DND-41 (cell line): ENCODE results near the gene CEP152.

ENCODE experiments used
- CTCF ChIP-seq: IDR thresholded peaks from 2 replicates; pipeline ENCODE4 v1.5.1; 2012; ENCODE audit warnings: borderline replicate concordance, low read length, moderate library complexity, mild to moderate bottlenecking; ENCODE audit not compliant: poor library complexity, severe bottlenecking; ENCODE audit errors: extremely low read depth
- EZH2 ChIP-seq: IDR thresholded peaks from 3 replicates; pipeline ENCODE4 v1.6.1; 2012; ENCODE audit warnings: borderline replicate concordance, low read depth, mild to moderate bottlenecking, moderate library complexity, low read length, inconsistent platforms; ENCODE audit not compliant: severe bottlenecking

- TF ChIP-seq CTCF, result no peak
- TF ChIP-seq EZH2, result no peak
These were observed 7.0 kb downstream of the CEP152 start for GRCh38 chr15:48803877-48804276.
